ENCODE measurements around the gene ANKRD2. TPM values are rescaled to one million over a fixed set of nuclear protein-coding genes. Genes with fewer than 3 reads are reported as not detected.

Gene ANKRD2
- 0.37 and 0.57 TPM in 2 replicates for total RNA-seq (2014; rRNA removed; shearing (Covaris generic))

GRCh38 chr10:97572214-97572989, at the start of gene ANKRD2:
Gene ANKRD2, plus strand, starts transcription at chr10:97572779. Its CDS starts 10 bp downstream, at chr10:97572789.

DNA sequence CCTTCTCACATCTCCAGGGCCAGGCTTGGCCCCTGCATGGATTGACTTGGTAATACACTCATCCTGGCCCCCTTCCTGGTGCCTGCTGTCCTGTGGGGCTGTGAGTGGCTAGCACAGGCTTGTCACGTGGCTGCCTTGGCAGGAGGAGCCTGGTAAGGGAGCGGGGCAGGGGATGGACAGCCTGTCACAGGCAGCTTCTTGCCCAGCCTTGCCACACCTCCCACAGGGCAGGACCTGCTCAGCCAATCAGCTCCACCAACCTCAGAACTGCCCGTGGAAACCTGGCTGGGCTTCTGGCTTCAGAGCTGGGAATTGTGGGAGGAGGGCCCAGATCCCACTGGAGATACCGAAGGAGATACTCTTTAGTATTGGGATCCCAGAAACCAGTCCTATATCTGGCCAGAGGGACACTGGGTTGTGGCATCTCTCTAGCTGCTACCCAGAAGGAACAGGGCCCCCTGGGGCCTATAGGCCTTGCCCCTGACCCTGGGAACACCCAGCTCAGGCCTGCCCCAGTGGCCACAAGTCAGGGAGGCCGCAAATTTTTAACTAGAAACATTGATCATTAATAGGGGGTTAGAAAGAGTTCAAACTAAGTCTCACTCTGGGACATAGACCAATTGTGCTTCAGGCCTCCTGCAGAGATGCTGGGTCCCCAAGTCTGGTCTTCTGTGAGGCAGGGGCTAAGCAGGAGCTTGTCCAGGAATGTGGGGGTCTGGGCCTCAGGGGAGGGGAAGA, 11.7 kb downstream of the ANKRD2 start, which contains the start of gene HOGA1:
HOGA1 (plus strand) TSS at position 330 of the 738 bp plus-strand sequence; CDS start at position 645, 315 bp downstream.

GRCh38 chr10:97589479-97589878, 16.9 kb downstream of the ANKRD2 start, which contains the start of gene C10orf62:
Gene C10orf62, plus strand, starts transcription at chr10:97589721. Its CDS starts 177 bp downstream, at chr10:97589898.

DNA sequence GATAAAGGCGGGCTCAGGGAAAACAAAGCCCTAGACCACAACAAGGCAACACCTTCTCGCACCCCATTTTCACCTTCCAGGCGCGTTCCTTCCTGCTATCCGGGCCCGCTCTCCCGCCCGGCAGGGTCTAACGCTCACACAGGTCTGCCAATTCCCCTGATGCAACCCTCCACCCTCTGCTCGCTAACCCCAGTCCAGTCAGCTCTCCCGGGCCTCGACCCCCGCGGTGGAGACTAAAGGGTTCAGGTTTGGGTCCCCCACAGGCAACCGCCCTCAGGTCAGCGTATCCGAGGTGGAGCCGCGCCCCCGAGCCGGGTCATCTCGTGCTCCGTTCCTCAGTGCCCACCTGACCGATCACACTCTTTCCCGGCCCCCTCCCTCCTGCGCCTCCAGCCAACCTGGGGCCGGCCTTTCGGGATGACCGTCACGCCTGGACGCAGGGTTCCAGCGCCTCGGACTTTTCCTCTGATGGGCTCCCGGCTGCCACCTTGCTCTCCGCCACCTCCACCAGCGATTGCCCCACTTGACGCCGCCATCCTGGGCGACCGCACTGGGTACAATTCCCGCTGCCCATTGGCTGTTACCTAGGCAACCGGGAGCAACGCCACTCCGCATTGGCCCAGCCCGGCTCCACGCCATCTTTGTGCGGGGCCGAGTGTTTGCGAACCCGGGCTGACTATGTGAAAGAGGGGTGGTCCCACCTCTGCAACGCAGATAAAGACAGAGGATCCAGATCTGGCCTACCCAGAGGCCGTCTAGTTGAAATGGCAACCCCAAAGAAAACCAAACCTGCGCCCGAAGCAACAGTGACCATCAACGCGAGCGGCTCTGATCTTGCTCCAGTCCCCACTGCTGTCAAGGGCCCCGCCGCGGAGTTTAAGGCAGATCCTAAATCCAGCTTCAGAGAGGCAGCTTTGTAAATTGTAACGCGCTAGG, 60.6 kb downstream of the ANKRD2 start, which contains the start of gene MORN4:
MORN4 (minus strand) TSS at position 552 of the 936 bp plus-strand sequence. CDS start 13,847 bp downstream, outside the sequence.

Other genes with a start within 250 kb of the ANKRD2 start
- 21.3 and 21.7 TPM in 2 replicates for gene FRAT2, start 238.1 kb upstream of the ANKRD2 start, total RNA-seq (2014; rRNA removed; shearing (Covaris generic))
- 130 and 131 TPM in 2 replicates for gene RRP12, start 171.4 kb upstream of the ANKRD2 start, total RNA-seq (2014; rRNA removed; shearing (Covaris generic))
- gene PGAM1, start 146.6 kb upstream of the ANKRD2 start, total RNA-seq (2014; rRNA removed; shearing (Covaris generic)), result 385 and 387 TPM in 2 replicates
- gene EXOSC1, start 126.8 kb upstream of the ANKRD2 start, total RNA-seq (2014; rRNA removed; shearing (Covaris generic)), result 49.7 and 58.5 TPM in 2 replicates
- gene ZDHHC16, start 126.6 kb upstream of the ANKRD2 start, total RNA-seq (2014; rRNA removed; shearing (Covaris generic)), result 35.8 and 46.0 TPM in 2 replicates
- gene MMS19, start 74.4 kb upstream of the ANKRD2 start, total RNA-seq (2014; rRNA removed; shearing (Covaris generic)), result 83.7 and 120 TPM in 2 replicates
- gene UBTD1, start 73.9 kb upstream of the ANKRD2 start, total RNA-seq (2014; rRNA removed; shearing (Covaris generic)), result 16.2 and 24.7 TPM in 2 replicates
- gene HOGA1, start 11.6 kb downstream of the ANKRD2 start, total RNA-seq (2014; rRNA removed; shearing (Covaris generic)), result 1.7 and 1.9 TPM in 2 replicates
- gene C10orf62, start 16.9 kb downstream of the ANKRD2 start, total RNA-seq (2014; rRNA removed; shearing (Covaris generic)), result 0.15 and 0.56 TPM in 2 replicates
- gene MORN4, start 60.7 kb downstream of the ANKRD2 start, total RNA-seq (2014; rRNA removed; shearing (Covaris generic)), result 15.1 and 15.9 TPM in 2 replicates
- gene PI4K2A, start 67.9 kb downstream of the ANKRD2 start, total RNA-seq (2014; rRNA removed; shearing (Covaris generic)), result 21.3 and 22.8 TPM in 2 replicates
- gene AVPI1, start 114.5 kb downstream of the ANKRD2 start, total RNA-seq (2014; rRNA removed; shearing (Covaris generic)), result 98.2 and 109 TPM in 2 replicates
- gene MARVELD1, start 141.0 kb downstream of the ANKRD2 start, total RNA-seq (2014; rRNA removed; shearing (Covaris generic)), result 28.9 and 34.7 TPM in 2 replicates
- 38.7 and 44.4 TPM in 2 replicates for gene ZFYVE27, start 164.3 kb downstream of the ANKRD2 start, total RNA-seq (2014; rRNA removed; shearing (Covaris generic))
- gene SFRP5, start 199.2 kb downstream of the ANKRD2 start, total RNA-seq (2014; rRNA removed; shearing (Covaris generic)), result 0.05 and 0.94 TPM in 2 replicates